Cerebellar cortex (tissue), 1 donor: ENCODE results near the gene BRINP2.
"Not testable (repeated sequence)": the region's sequence is repeated elsewhere in the genome, so short reads cannot be mapped to it uniquely, and the experiment has no call there.

Source experiments
- DNase-seq: peaks from one replicate; pipeline ENCODE4 v3.0.0-alpha.2; 2015; ENCODE audit warnings: low spot score

The BRINP2 gene

GRCh38 chr1:177315261-177315660 is 144.5 kb downstream of the BRINP2 start:
- DNase-seq, result no peak

- DNase-seq, result no peak
These were observed 145.0 kb downstream of the BRINP2 start for GRCh38 chr1:177315761-177316160.

- DNase-seq, result not testable (repeated sequence)
These were observed 150.7 kb downstream of the BRINP2 start for GRCh38 chr1:177321434-177321833.

- DNase-seq, result no peak
These were observed 157.5 kb downstream of the BRINP2 start for GRCh38 chr1:177328251-177328650.

- DNase-seq, result no peak
These were observed 159.1 kb downstream of the BRINP2 start for GRCh38 chr1:177329871-177330270.
